NCI-H774 (cell line): Measurements from ENCODE around the gene LINC01488.

Experiments used
- DNase-seq: peaks from one replicate; lab custom pipeline; 2025; lab: John Stamatoyannopoulos, UW

LINC01488 gene

GRCh38 chr11:69446108-69446507, 35.4 kb upstream of the LINC01488 start:
- no peak for DNase-seq

GRCh38 chr11:69447786-69448185, 33.7 kb upstream of the LINC01488 start:
- no peak for DNase-seq

GRCh38 chr11:69448471-69449284, 32.8 kb upstream of the LINC01488 start:
- DNase-seq, result no peak

GRCh38 chr11:69449320-69450063, 32.0 kb upstream of the LINC01488 start:
- DNase-seq, result no peak

- no peak for DNase-seq
Observed at GRCh38 chr11:69450064-69450856, 31.2 kb upstream of the LINC01488 start.

- no peak for DNase-seq
Observed at GRCh38 chr11:69450857-69451220, 30.6 kb upstream of the LINC01488 start.

- no peak for DNase-seq
Observed at GRCh38 chr11:69451289-69451688, 30.2 kb upstream of the LINC01488 start.

- no peak for DNase-seq
Observed at GRCh38 chr11:69452206-69452987, 29.1 kb upstream of the LINC01488 start.

GRCh38 chr11:69453151-69453550, 28.3 kb upstream of the LINC01488 start:
- no peak for DNase-seq

GRCh38 chr11:69454018-69454417, 27.4 kb upstream of the LINC01488 start:
- DNase-seq, result no peak

- no peak for DNase-seq
Observed at GRCh38 chr11:69455969-69456368, 25.5 kb upstream of the LINC01488 start.

GRCh38 chr11:69456712-69457111, 24.8 kb upstream of the LINC01488 start:
- DNase-seq, result no peak

GRCh38 chr11:69459848-69460539, 21.5 kb upstream of the LINC01488 start:
- no peak for DNase-seq

- no peak for DNase-seq
Observed at GRCh38 chr11:69460540-69461257, 20.8 kb upstream of the LINC01488 start.

GRCh38 chr11:69461272-69461962, 20.0 kb upstream of the LINC01488 start:
- no peak for DNase-seq

GRCh38 chr11:69462106-69462951, 19.1 kb upstream of the LINC01488 start:
- DNase-seq, result no peak

- DNase-seq, result no peak
Observed at GRCh38 chr11:69463181-69463994, 18.1 kb upstream of the LINC01488 start.
